ENCODE results near the gene TNN. TPM values are rescaled to one million over a fixed set of nuclear protein-coding genes. Genes with fewer than 3 reads are reported as not detected.

TNN gene
- polyA plus RNA-seq, 6 donors from 2014 or later = 0.06 TPM; not detected in 5

- no peak for ATAC-seq (ENCODE audit: low read depth in 2 of 2)
- no peaks in the 10 kb centered on the region for H3K9me3 Mint-ChIP-seq
- peaks cover 29 to 75% of the 10 kb centered on the region in 2 donors for H3K36me3 Mint-ChIP-seq
- DNase-seq = no peak
- peak overlapping the region in 1 of 6 donors; percentile 57 for H3K27ac Mint-ChIP-seq
- H3K27me3 Mint-ChIP-seq = no peaks in the 10 kb centered on the region
- H3K4me1 Mint-ChIP-seq = peaks cover 50 to 58% (median 54%) of the 10 kb centered on the region in 3 donors
- no peak overlapping the region for H3K4me3 Mint-ChIP-seq
Observed at GRCh38 chr1:175164751-175165150, 97.1 kb downstream of the TNN start.

DNA sequence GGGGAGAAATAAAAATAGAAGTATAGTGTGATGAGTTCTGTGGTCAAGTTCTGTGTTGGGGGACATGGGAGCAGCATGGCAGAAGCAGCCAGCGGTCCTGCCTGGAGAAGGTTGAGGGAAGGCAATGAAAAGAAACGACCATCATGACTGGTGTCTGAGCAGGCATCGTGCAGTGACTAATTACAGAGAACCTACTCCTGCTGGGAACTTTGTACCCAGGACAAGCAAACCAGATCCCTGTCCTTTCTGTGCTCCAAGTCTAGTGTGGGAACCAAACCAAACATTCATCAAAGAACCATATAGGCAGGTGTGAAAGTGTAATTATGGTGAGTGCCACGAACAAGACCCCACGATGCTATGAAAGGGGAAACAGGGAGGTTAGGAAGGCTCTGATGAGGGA, 99.1 kb downstream of the TNN start:
- peaks cover 56 to 60% (median 57%) of the 10 kb centered on the region in 3 donors for H3K4me1 Mint-ChIP-seq
- H3K36me3 Mint-ChIP-seq = peaks cover 38 to 75% of the 10 kb centered on the region in 2 donors

DNA sequence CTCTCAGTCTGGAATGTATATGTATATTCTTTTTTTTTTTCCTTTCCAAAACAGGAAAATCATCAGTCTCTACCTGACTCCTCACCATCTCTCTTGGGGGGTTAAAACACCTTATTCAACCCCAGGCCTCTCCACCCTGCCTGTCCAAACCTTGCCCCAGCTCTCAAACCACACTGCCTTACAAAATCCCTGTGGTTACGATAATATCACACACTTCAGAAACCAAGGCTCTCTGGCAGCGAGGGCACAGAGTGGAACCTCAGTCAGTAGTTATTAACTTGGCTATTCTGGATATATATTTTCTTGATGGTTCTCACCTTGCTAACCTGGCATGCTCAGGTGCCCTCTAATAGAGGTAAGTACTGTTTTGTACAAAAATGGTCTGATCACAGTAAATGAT, 100.2 kb downstream of the TNN start:
- Mint-ChIP-seq H3K27me3 (no peaks in the 10 kb centered on the region), H3K27ac (peak overlapping the region in 4 of 6 donors; percentile 79 to 96 (median 85)), H3K36me3 (peaks cover 41 to 80% of the 10 kb centered on the region in 2 donors), H3K4me3 (peak overlapping the region in 1 of 8 donors; percentile 20), H3K9me3 (no peaks in the 10 kb centered on the region), H3K4me1 (peaks cover 61 to 65% (median 64%) of the 10 kb centered on the region in 3 donors)
- DNase-seq (no peak), ATAC-seq (ENCODE audit: low read depth in 2 of 2) (no peak)

More for the DNA sequence above, 99.1 kb downstream of the TNN start:
- Mint-ChIP-seq H3K4me3 (no peak overlapping the region), H3K27me3 (no peaks in the 10 kb centered on the region), H3K27ac (peak overlapping the region in 5 of 6 donors; percentile 33 to 95 (median 81)), H3K9me3 (no peaks in the 10 kb centered on the region)
- ATAC-seq (ENCODE audit: low read depth in 2 of 2) (no peak), DNase-seq (no peak)

- Mint-ChIP-seq H3K9me3 (no peaks in the 10 kb centered on the region), H3K4me1 (peaks cover 66 to 74% (median 69%) of the 10 kb centered on the region in 3 donors), H3K27ac (peak overlapping the region in 5 of 6 donors; percentile 71 to 93 (median 82)), H3K4me3 (no peak overlapping the region), H3K27me3 (no peaks in the 10 kb centered on the region), H3K36me3 (peaks cover 44 to 81% of the 10 kb centered on the region in 2 donors)
- DNase-seq = no peak
- no peak for ATAC-seq (ENCODE audit: low read depth in 2 of 2)
Observed at GRCh38 chr1:175168782-175169181, 101.1 kb downstream of the TNN start.

- Mint-ChIP-seq H3K4me1 (peaks cover 71 to 81% (median 73%) of the 10 kb centered on the region in 3 donors), H3K36me3 (peaks cover 48 to 77% of the 10 kb centered on the region in 2 donors)
- no peak for ATAC-seq (ENCODE audit: low read depth in 2 of 2)
Observed at GRCh38 chr1:175169286-175170018, 101.8 kb downstream of the TNN start.

GRCh38 chr1:175171036-175171913, 103.6 kb downstream of the TNN start:
- DNase-seq (no peak), ATAC-seq (ENCODE audit: low read depth in 2 of 2) (no peak)
- peak overlapping the region; percentile 81 to 93 (median 88) for H3K27ac Mint-ChIP-seq
- H3K4me1 Mint-ChIP-seq = peaks cover 71 to 88% (median 86%) of the 10 kb centered on the region in 3 donors
- peaks cover 0 to 1% (median 0%) of the 10 kb centered on the region in 7 donors for H3K9me3 Mint-ChIP-seq
- H3K27me3 Mint-ChIP-seq = no peaks in the 10 kb centered on the region
- H3K36me3 Mint-ChIP-seq = peaks cover 50 to 74% of the 10 kb centered on the region in 2 donors
- H3K4me3 Mint-ChIP-seq = peak overlapping the region in 2 of 8 donors; percentile 9 to 70

More at GRCh38 chr1:175169286-175170018, 101.8 kb downstream of the TNN start:
- H3K27ac Mint-ChIP-seq = peak overlapping the region; percentile 63 to 93 (median 84)
- H3K9me3 Mint-ChIP-seq = no peaks in the 10 kb centered on the region
- H3K4me3 Mint-ChIP-seq = no peak overlapping the region
- DNase-seq = no peak
- no peaks in the 10 kb centered on the region for H3K27me3 Mint-ChIP-seq

DNA sequence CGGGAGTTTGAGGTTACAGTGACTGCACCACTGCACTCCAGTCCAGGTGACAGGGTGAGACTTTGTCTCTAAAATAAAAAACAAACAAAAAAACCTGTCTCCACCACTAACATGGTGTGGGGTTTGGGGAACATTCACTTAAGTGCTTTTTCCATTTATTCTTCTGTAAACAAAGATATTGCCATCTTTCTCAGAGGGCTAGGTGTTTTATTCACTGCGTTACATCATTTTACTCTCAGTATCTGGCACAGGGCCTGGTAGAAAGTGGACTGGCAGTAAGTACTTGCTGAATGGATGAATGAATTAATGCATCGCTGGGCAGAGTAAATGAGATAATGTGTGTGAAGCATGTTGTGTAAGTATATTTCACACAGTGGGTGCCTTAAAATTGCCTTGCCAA, 104.9 kb downstream of the TNN start:
- ATAC-seq (ENCODE audit: low read depth in 2 of 2) = no peak
- peaks cover 48 to 72% of the 10 kb centered on the region in 2 donors for H3K36me3 Mint-ChIP-seq
- no peaks in the 10 kb centered on the region for H3K27me3 Mint-ChIP-seq
- H3K4me3 Mint-ChIP-seq = peak overlapping the region in 1 of 8 donors; percentile 6
- H3K27ac Mint-ChIP-seq = peak overlapping the region; percentile 78 to 92 (median 86)
- peaks cover 77 to 92% (median 87%) of the 10 kb centered on the region in 3 donors for H3K4me1 Mint-ChIP-seq
- DNase-seq = no peak
- peaks cover 0 to 1% (median 0%) of the 10 kb centered on the region in 7 donors for H3K9me3 Mint-ChIP-seq

- Mint-ChIP-seq H3K9me3 (peaks cover 0 to 1% (median 0%) of the 10 kb centered on the region in 7 donors), H3K4me1 (peaks cover 79 to 94% (median 87%) of the 10 kb centered on the region in 3 donors), H3K4me3 (no peak overlapping the region), H3K27ac (peak overlapping the region in 5 of 6 donors; percentile 3 to 92 (median 85)), H3K36me3 (peaks cover 48 to 61% of the 10 kb centered on the region in 2 donors), H3K27me3 (no peaks in the 10 kb centered on the region)
- DNase-seq (no peak), ATAC-seq (ENCODE audit: low read depth in 2 of 2) (no peak)
Observed at GRCh38 chr1:175173531-175173930, 105.9 kb downstream of the TNN start.

DNA sequence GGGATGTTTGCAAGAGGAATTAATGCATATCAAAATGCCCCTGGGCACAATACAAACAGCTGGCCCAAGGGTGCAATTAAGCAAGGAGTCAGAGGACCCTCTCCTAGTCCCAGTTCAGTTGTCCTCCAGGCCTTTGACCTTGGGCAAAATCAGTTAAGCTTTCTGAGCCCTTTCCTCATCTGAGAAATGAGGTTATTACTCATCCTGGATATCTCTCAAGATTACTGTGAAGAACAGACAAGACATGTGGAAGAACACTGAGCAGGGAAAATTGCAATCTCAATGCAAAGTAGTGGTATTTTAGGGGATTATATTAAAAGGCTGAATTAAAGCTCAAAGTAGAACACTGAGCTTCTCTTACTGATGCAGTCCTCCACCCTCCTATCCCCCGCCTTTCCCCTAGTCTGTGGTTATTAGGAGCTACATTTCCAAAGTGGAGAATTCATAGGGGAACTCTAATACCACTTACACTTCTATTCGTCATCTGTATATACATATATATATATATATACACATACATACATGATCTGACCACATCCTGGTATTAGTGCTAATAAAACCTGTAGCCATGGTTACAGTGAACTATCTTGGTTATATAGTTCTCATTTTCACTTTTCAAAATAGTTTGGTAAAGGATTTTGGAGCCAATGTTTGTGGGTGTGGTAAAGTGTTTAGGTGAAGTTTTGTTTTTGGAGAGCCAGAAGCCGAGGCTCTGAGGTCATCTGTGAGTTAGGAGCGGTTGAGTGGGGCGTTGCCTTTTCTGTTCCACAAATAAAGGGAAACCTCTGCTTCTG, 106.9 kb downstream of the TNN start:
- Mint-ChIP-seq H3K4me1 (peaks cover 79 to 97% (median 87%) of the 10 kb centered on the region in 3 donors), H3K27me3 (no peaks in the 10 kb centered on the region), H3K36me3 (peaks cover 52 to 54% of the 10 kb centered on the region in 2 donors), H3K9me3 (peaks cover 0 to 1% (median 0%) of the 10 kb centered on the region in 7 donors), H3K27ac (peak overlapping the region; percentile 63 to 92 (median 84)), H3K4me3 (peak overlapping the region in 3 of 8 donors; percentile 0 to 74 (median 24))
- DNase-seq = no peak
- ATAC-seq (ENCODE audit: low read depth in 2 of 2) = no peak

- Mint-ChIP-seq H3K9me3 (peaks cover 0 to 1% (median 0%) of the 10 kb centered on the region in 7 donors), H3K4me1 (peaks cover 74 to 97% (median 85%) of the 10 kb centered on the region in 3 donors), H3K27ac (peak overlapping the region in 2 of 6 donors; percentile 21 to 42), H3K36me3 (peaks cover 40 to 44% of the 10 kb centered on the region in 2 donors), H3K4me3 (peak overlapping the region in 1 of 8 donors; percentile 3), H3K27me3 (no peaks in the 10 kb centered on the region)
- ATAC-seq (ENCODE audit: low read depth in 2 of 2) = no peak
- no peak for DNase-seq
Observed at GRCh38 chr1:175176246-175176645, 108.6 kb downstream of the TNN start.

DNA sequence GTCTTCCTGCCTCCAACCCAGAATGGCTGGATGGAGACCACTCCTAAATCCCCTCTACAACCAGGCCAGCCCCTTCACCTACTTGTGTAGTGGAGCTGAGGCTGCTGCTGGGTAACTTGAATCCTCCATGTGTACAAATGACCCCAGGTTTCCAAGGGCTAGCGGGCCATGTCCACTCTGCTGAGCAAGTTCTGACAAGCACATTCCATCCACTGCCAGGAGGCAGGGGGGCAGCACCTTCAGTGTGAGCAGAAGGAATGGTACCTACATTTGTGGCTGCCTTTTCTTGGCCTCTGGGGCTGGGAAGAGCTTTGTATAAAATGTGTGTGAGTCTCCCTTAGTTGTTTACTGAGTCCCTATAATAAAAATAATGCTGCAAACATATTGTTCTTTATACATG, 110.4 kb downstream of the TNN start:
- Mint-ChIP-seq H3K4me1 (peaks cover 79 to 97% (median 89%) of the 10 kb centered on the region in 3 donors), H3K9me3 (peaks cover 0 to 1% (median 0%) of the 10 kb centered on the region in 7 donors), H3K27ac (peak overlapping the region in 5 of 6 donors; percentile 15 to 86 (median 62)), H3K36me3 (peaks cover 35 to 41% of the 10 kb centered on the region in 2 donors), H3K4me3 (peak overlapping the region in 2 of 8 donors; percentile 5 to 54), H3K27me3 (no peaks in the 10 kb centered on the region)
- no peak for ATAC-seq (ENCODE audit: low read depth in 2 of 2)
- no peak for DNase-seq

- ATAC-seq (ENCODE audit: low read depth in 2 of 2) (no peak), DNase-seq (no peak)
- Mint-ChIP-seq H3K4me3 (peak overlapping the region in 5 of 8 donors; percentile 19 to 57 (median 54)), H3K4me1 (peaks cover 79 to 97% (median 89%) of the 10 kb centered on the region in 3 donors), H3K27ac (peak overlapping the region; percentile 6 to 96 (median 85)), H3K9me3 (peaks cover 0 to 1% (median 0%) of the 10 kb centered on the region in 7 donors), H3K27me3 (no peaks in the 10 kb centered on the region), H3K36me3 (peaks cover 37 to 41% of the 10 kb centered on the region in 2 donors)
Observed at GRCh38 chr1:175178456-175178855, 110.8 kb downstream of the TNN start.

All from naive B cell (primary cell).